Measurements from ENCODE around the gene ADD2.

- TF ChIP-seq POLR2A (IDR thresholded peaks at IDR 0.05; ENCODE audit: low read length), result no peak
- TF ChIP-seq GATA1 (IDR thresholded peaks at IDR 0.05; ENCODE audit: low read depth, low read length), result no peak
These were observed 3.4 kb upstream of the ADD2 start for GRCh38 chr2:70771446-70771845.

All from erythroblast (primary cell).